Left lung (tissue), 10 donors: ENCODE data around the gene MYADML2. TPM values are rescaled to one million over a fixed set of nuclear protein-coding genes. Genes with fewer than 3 reads are reported as not detected.

Experiments used
- ATAC-seq: fragments of 200-7000 bp; cut with Tn5 transposase; one replicate; pipeline ENCODE4 v1.9.1; 2020; ENCODE audit warnings: moderate library complexity
- DNase-seq, 4 donors: peaks; one replicate each; pipeline ENCODE4 v3.0.0-alpha.2; 2013 to 2020
- H3K27ac ChIP-seq, 2 donors: fragments of 200-600 bp; sonication (generic) in 1 of 2; one replicate each; pipeline versions ENCODE4 v1.5.0 to v1.8.0; 2020 to 2021
- H3K27me3 ChIP-seq, 2 donors: fragments of 200-600 bp; sonication (generic) in 1 of 2; one replicate each; pipeline versions ENCODE4 v1.5.0 to v1.8.0; 2020 to 2021
- H3K36me3 ChIP-seq, 2 donors: fragments of 200-600 bp; sonication (generic) in 1 of 2; one replicate each; pipeline versions ENCODE4 v1.5.0 to v1.8.0; 2020 to 2021
- H3K4me1 ChIP-seq, 2 donors: fragments of 200-600 bp; one replicate each; pipeline ENCODE4 v1.8.0; 2021
- H3K4me3 ChIP-seq, 2 donors: fragments of 200-600 bp; sonication (generic) in 1 of 2; one replicate each; pipeline versions ENCODE4 v1.5.0 to v1.8.0; 2020 to 2021; ENCODE audit warnings: mild to moderate bottlenecking in 1 of 2
- H3K9me3 ChIP-seq, 2 donors: fragments of 200-600 bp; sonication (generic) in 1 of 2; one replicate each; pipeline versions ENCODE4 v1.5.0 to v1.8.0; 2020 to 2021
- CTCF ChIP-seq, 2 donors: fragments of 200-600 bp; sonication (generic) in 1 of 2; IDR thresholded peaks; one replicate each; pipeline versions ENCODE4 v1.5.0 to v1.8.0; 2021; ENCODE audit warnings: antibody characterized with exemption in 2 of 2
- intact Hi-C, 2 donors: fragments of 100-400 bp; cut with DNase I; formaldehyde crosslinking; loops; one replicate each; pipeline versions ENCODE4 v1.11.2 to v1.14.2; 2022
- polyA plus RNA-seq, 6 donors: library from polyadenylated mRNA; unstranded; fragments of 120-200 nt; gene quantifications; one replicate each; pipeline ENCODE4 v1.2.1, GENCODE V29; 2013; ENCODE audit not compliant: insufficient read length in 6 of 6
- total RNA-seq, 2 donors: library from RNA; stranded (reverse); fragmentation: NEBNext Ultra II Directional; extraction: Animal tissue kit (Norgen Biotek cat#: 25700); gene quantifications; one replicate each; pipeline ENCODE4 v1.2.1, GENCODE V29; 2021
- donor health status: DM: no; HTN: yes; CAD: no.
- donor health status: DM: no; HTN: no; CAD: no.

MYADML2 gene
- total and polyA plus RNA-seq, 8 donors: 0.08 to 0.20 (median 0.09) TPM; not detected in 3

DNA sequence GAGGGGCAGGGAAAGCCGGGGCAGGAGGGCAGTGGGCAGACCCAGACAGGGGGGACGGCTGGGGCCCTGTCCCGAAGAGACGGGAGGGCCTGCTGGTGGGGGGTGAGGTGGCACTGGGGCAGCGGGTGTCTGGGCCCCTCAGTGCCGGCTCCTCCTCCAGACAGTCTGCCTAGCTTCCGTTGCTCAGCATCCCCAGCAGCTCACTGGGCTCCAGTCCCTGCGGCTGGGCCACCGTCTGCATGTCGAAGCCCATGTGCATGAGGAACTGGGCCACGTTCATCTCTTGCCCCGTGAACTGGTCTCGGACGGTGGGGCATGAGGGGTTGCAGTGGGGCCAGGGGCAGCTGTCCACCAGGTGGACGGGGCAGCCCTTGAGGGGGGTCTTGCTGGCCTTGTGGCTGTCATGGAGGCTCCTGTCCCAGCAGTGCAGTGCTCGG lies 5.8 kb upstream of the MYADML2 start:
- intact Hi-C loops: no loop called here
- no peak for TF ChIP-seq CTCF (IDR thresholded peaks at IDR 0.05)
- Histone ChIP-seq H3K27me3 (peaks cover 0 to 14% of the 10 kb centered on the region in 2 donors), H3K4me1 (no peaks in the 10 kb centered on the region), H3K4me3 (no peak overlapping the region), H3K27ac (no peak overlapping the region), H3K9me3 (no peaks in the 10 kb centered on the region), H3K36me3 (no peaks in the 10 kb centered on the region)
- ATAC-seq (no peak), DNase-seq (no peak)

GRCh38 chr17:81951785-81952684 lies 5.0 kb upstream of the MYADML2 start:
- H3K4me3 ChIP-seq: no peak overlapping the region
- peaks cover 0 to 6% of the 10 kb centered on the region in 2 donors for H3K27me3 ChIP-seq
- ATAC-seq: no peak
- TF ChIP-seq CTCF (IDR thresholded peaks at IDR 0.05): no peak
- intact Hi-C loops: no loop called here
- no peaks in the 10 kb centered on the region for H3K4me1 ChIP-seq
- DNase-seq: no peak
- H3K36me3 ChIP-seq: no peaks in the 10 kb centered on the region
- H3K27ac ChIP-seq: no peak overlapping the region
- no peaks in the 10 kb centered on the region for H3K9me3 ChIP-seq

DNA sequence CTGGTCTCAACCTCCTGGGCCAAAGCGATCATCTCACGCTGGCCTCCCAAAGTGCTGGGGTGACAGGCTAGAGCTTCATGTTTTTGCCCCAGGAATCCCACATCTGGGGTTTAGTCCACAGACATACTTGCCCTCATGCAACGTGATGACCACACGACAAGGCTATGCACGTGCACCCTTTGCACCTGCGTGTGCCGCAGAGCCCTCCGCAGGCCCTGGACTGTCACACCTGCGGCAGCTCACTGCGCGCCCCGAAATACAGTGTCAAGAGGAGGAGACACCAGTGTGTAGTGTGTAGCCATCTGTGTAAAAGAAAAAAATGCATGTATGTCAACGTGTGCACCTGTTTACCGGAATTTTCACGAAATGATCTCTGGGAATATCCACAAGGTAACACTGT lies 3.5 kb upstream of the MYADML2 start:
- no peak overlapping the region for H3K4me3 ChIP-seq
- no peaks in the 10 kb centered on the region for H3K9me3 ChIP-seq
- H3K27ac ChIP-seq: no peak overlapping the region
- ATAC-seq (no peak), DNase-seq (no peak)
- intact Hi-C loops: no loop called here
- H3K27me3 ChIP-seq: no peaks in the 10 kb centered on the region
- no peaks in the 10 kb centered on the region for H3K4me1 ChIP-seq
- H3K36me3 ChIP-seq: no peaks in the 10 kb centered on the region
- no peak for TF ChIP-seq CTCF (IDR thresholded peaks at IDR 0.05)

GRCh38 chr17:81948635-81949378 lies 1.8 kb upstream of the MYADML2 start:
- H3K27ac ChIP-seq: no peak overlapping the region
- no peak for TF ChIP-seq CTCF (IDR thresholded peaks at IDR 0.05)
- H3K4me1 ChIP-seq: no peaks in the 10 kb centered on the region
- peaks cover 0 to 12% of the 10 kb centered on the region in 2 donors for H3K27me3 ChIP-seq
- ATAC-seq: no peak
- no peaks in the 10 kb centered on the region for H3K9me3 ChIP-seq
- DNase-seq: no peak
- no peaks in the 10 kb centered on the region for H3K36me3 ChIP-seq
- no peak overlapping the region for H3K4me3 ChIP-seq
- intact Hi-C loops: no loop called here

GRCh38 chr17:81944858-81945257 lies 2.2 kb downstream of the MYADML2 start:
- intact Hi-C loops: no loop called here
- Histone ChIP-seq H3K36me3 (no peaks in the 10 kb centered on the region), H3K4me1 (no peaks in the 10 kb centered on the region), H3K27me3 (peaks cover 0 to 46% of the 10 kb centered on the region in 2 donors), H3K9me3 (no peaks in the 10 kb centered on the region), H3K27ac (no peak overlapping the region), H3K4me3 (no peak overlapping the region)
- no peak for TF ChIP-seq CTCF (IDR thresholded peaks at IDR 0.05)
- no peak for ATAC-seq
- DNase-seq: no peak
